HepG2 (cell line): ENCODE measurements around the gene P4HB. TPM values are rescaled to one million over a fixed set of nuclear protein-coding genes. Genes with fewer than 3 reads are reported as not detected.

ENCODE experiments used
- ADNP ChIP-seq: sonication (generic); formaldehyde crosslinking; IDR thresholded peaks from 2 replicates; pipeline ENCODE4 v1.4.0; 2020; ENCODE audit warnings: missing genetic modification reagents
- CBX1 ChIP-seq: IDR thresholded peaks from one replicate; pipeline ENCODE4 v1.6.1; 2016; ENCODE audit warnings: antibody characterized with exemption, low read depth
- HOMEZ ChIP-seq: IDR thresholded peaks from 2 replicates; pipeline ENCODE4 v1.6.1; 2016; ENCODE audit warnings: low read depth
- MIER2 ChIP-seq: IDR thresholded peaks from 2 replicates; pipeline ENCODE4 v1.6.1; 2016; ENCODE audit warnings: missing biosample characterization, missing genetic modification reagents
- MTERF4 ChIP-seq: sonication (generic); formaldehyde crosslinking; IDR thresholded peaks from 2 replicates; pipeline ENCODE4 v1.8.0; 2023; ENCODE audit warnings: mild to moderate bottlenecking, missing genetic modification reagents
- MXD4 ChIP-seq: IDR thresholded peaks from 2 replicates; pipeline ENCODE4 v1.6.1; 2016; ENCODE audit warnings: mild to moderate bottlenecking, missing biosample characterization, missing genetic modification reagents
- NR2F1 ChIP-seq, 2 experiments: fragments of 450-650 bp in 1 of 2; formaldehyde crosslinking in 1 of 2; IDR thresholded peaks; 2 replicates each; pipeline versions ENCODE4 v1.5.0 to v1.6.1; 2016 to 2020; ENCODE audit warnings: mild to moderate bottlenecking in 1 of 2, missing compliant biosample characterization in 1 of 2, missing genetic modification reagents in 1 of 2, moderate library complexity in 1 of 2
- PITX1 ChIP-seq: sonication (generic); formaldehyde crosslinking; IDR thresholded peaks from 2 replicates; pipeline ENCODE4 v1.5.1; 2020; ENCODE audit warnings: mild to moderate bottlenecking, missing genetic modification reagents
- SATB2 ChIP-seq: sonication (generic); formaldehyde crosslinking; IDR thresholded peaks from 2 replicates; pipeline ENCODE4 v1.5.0; 2020; ENCODE audit warnings: missing genetic modification reagents
- SP1 ChIP-seq, 2 experiments: fragments of 450-650 bp in 1 of 2; sonication (generic) in 1 of 2; formaldehyde crosslinking in 1 of 2; IDR thresholded peaks; 2 replicates each; pipeline versions ENCODE4 v1.4.0 to v1.6.1; 2016 to 2020; ENCODE audit warnings: missing genetic modification reagents in 1 of 2
- SRSF4 ChIP-seq: fragments of 200-400 bp; formaldehyde crosslinking; IDR thresholded peaks from one replicate; pipeline ENCODE4 v1.6.1; 2018; ENCODE audit warnings: mild to moderate bottlenecking, low read depth, low read length, moderate library complexity; ENCODE audit not compliant: poor library complexity, severe bottlenecking
- SUZ12 ChIP-seq: fragments of 150-350 bp; IDR thresholded peaks from 2 replicates; pipeline ENCODE4 v1.6.1; 2014; ENCODE audit warnings: low read depth, low read length
- SYNCRIP ChIP-seq: fragments of 200-400 bp; formaldehyde crosslinking; IDR thresholded peaks from 2 replicates; pipeline ENCODE4 v1.6.1; 2018; ENCODE audit warnings: mild to moderate bottlenecking, low read depth, low read length; ENCODE audit not compliant: insufficient read depth
- TCF7L2 ChIP-seq: IDR thresholded peaks from 2 replicates; pipeline ENCODE4 v1.6.1; 2011; ENCODE audit warnings: mild to moderate bottlenecking, low read depth, low read length, moderate library complexity
- TFDP2 ChIP-seq: sonication (generic); formaldehyde crosslinking; IDR thresholded peaks from 2 replicates; pipeline ENCODE4 v1.4.0; 2020; ENCODE audit warnings: missing genetic modification reagents
- TRIM22 ChIP-seq: fragments of 450-650 bp; IDR thresholded peaks from 2 replicates; pipeline ENCODE4 v1.6.1; 2017
- U2AF2 ChIP-seq: fragments of 200-400 bp; formaldehyde crosslinking; IDR thresholded peaks from 2 replicates; pipeline ENCODE4 v1.6.1; 2017; ENCODE audit warnings: low read depth, mild to moderate bottlenecking, low read length
- ZNF24 ChIP-seq: fragments of 450-650 bp; IDR thresholded peaks from 2 replicates; pipeline ENCODE4 v1.6.1; 2017; ENCODE audit warnings: antibody characterized with exemption, mild to moderate bottlenecking
- ZNF329 ChIP-seq: sonication (generic); formaldehyde crosslinking; IDR thresholded peaks from 2 replicates; pipeline ENCODE4 v1.9.0; 2021; ENCODE audit warnings: low read depth, mild to moderate bottlenecking, missing genetic modification reagents
- ZNF33B ChIP-seq: sonication (generic); formaldehyde crosslinking; IDR thresholded peaks from 2 replicates; pipeline ENCODE4 v1.5.1; 2020; ENCODE audit warnings: mild to moderate bottlenecking, missing genetic modification reagents
- ZNF484 ChIP-seq: sonication (generic); formaldehyde crosslinking; IDR thresholded peaks from 2 replicates; pipeline ENCODE4 v1.5.1; 2020; ENCODE audit warnings: mild to moderate bottlenecking, low read depth, missing genetic modification reagents, borderline replicate concordance
- ZNF564 ChIP-seq: sonication (generic); formaldehyde crosslinking; IDR thresholded peaks from 2 replicates; pipeline ENCODE4 v1.8.1; 2023; ENCODE audit warnings: mild to moderate bottlenecking, missing genetic modification reagents
- ZNF615 ChIP-seq: sonication (generic); formaldehyde crosslinking; IDR thresholded peaks from 2 replicates; pipeline ENCODE4 v1.5.0; 2020; ENCODE audit warnings: mild to moderate bottlenecking, missing genetic modification reagents, borderline replicate concordance
- polyA plus RNA-seq, 8 experiments: library from polyadenylated mRNA; depleted of rRNA in 3 of 8; stranded (reverse) in 7 of 8; unstranded in 1 of 8; fragments of >200 nt; fragmentation: Illumina TruSeq in 4 of 8; extraction: Trizol in 4 of 8; gene quantifications; 2 replicates each; pipeline versions ENCODE4 v1.2.1 to v1.2.3, GENCODE V29; 2011 to 2016; ENCODE audit warnings: low read depth in 4 of 8, missing spikeins in 1 of 8, mixed read lengths in 1 of 8; ENCODE audit not compliant: insufficient read depth in 1 of 8
- total RNA-seq, 5 experiments: library from RNA; depleted of rRNA; stranded (reverse); fragments of >200 nt; fragmentation: Illumina TruSeq; extraction: Trizol; gene quantifications; 2 replicates each; pipeline ENCODE4 v1.2.3, GENCODE V29; 2016; ENCODE audit warnings: low read depth in 1 of 5

The P4HB gene
- total and polyA plus RNA-seq, 2 of the 13 experiments (the other 11 are each of a cell fraction or from before 2014, with no cell fraction given): 185 to 782 TPM

- TF ChIP-seq TFDP2 (CRISPR knock-in tag) (peak; percentile 14; the same call in 1 of the 2 replicates), MXD4 (CRISPR knock-in tag) (no peak), ZNF484 (no peak), MIER2 (CRISPR knock-in tag) (no peak), U2AF2 (no peak), ZNF615 (CRISPR knock-in tag) (no peak), SUZ12 (no peak), ADNP (CRISPR knock-in tag) (no peak; the same call in 1 of the 2 replicates), MTERF4 (CRISPR knock-in tag) (no peak; the same call in 1 of the 2 replicates), SRSF4 (no peak), HOMEZ (no peak), TCF7L2 (no peak), SATB2 (CRISPR knock-in tag) (no peak), PITX1 (0 out of 2 replicates have a peak, but pooled peaks have one; percentile 14), SYNCRIP (no peak), CBX1 (no peak), NR2F1 (CRISPR knock-in tag; IDR thresholded peaks at IDR 0.05) (no peak), ZNF33B (CRISPR knock-in tag) (0 out of 2 replicates have a peak, but pooled peaks have one; percentile 18), SP1 (IDR thresholded peaks at IDR 0.05) (no peak), SP1 (CRISPR knock-in tag; IDR thresholded peaks at IDR 0.05) (no peak), ZNF329 (no peak), ZNF24 (no peak), ZNF564 (CRISPR knock-in tag) (no peak), TRIM22 (no peak)
Measured at GRCh38 chr17:81869221-81870130, 9.1 kb upstream of the P4HB start (continued).
